Stimulated activated CD8-positive, alpha-beta memory T cell treated with anti-CD3 and anti-CD28 coated beads, Interleukin-12 subunit alpha, Interleukin-12 subunit beta, amount 100 ng/mL, for 24 hours (primary cell): ENCODE data around the gene DPP9.
"Not testable (repeated sequence)": the region's sequence is repeated elsewhere in the genome, so short reads cannot be mapped to it uniquely, and the experiment has no call there.

Source experiments
- DNase-seq: peaks from one replicate; pipeline ENCODE4 v3.0.0-alpha.2; 2020; ENCODE audit errors: extremely low read depth

The DPP9 gene

DNA sequence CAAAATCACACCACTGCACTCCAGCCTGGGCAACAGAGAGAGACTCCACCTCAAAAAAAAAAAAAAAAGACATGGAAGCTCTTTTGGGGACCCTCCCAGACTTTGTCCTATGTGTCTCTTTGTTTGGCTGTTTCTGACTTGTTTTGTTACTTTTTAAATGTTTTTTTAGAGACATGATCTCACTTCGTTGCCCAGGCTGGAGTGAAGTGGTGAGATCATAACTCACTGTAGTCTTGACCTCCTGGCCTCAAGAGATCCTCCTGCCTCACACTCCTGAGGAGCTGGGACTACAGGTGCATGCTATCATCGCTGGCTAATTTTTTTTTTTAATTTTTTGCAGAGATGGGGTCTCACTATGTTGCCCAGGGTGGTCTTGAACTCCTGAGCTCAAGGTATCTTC lies 16.4 kb upstream of the DPP9 start:
- DNase-seq, result no peak

DNA sequence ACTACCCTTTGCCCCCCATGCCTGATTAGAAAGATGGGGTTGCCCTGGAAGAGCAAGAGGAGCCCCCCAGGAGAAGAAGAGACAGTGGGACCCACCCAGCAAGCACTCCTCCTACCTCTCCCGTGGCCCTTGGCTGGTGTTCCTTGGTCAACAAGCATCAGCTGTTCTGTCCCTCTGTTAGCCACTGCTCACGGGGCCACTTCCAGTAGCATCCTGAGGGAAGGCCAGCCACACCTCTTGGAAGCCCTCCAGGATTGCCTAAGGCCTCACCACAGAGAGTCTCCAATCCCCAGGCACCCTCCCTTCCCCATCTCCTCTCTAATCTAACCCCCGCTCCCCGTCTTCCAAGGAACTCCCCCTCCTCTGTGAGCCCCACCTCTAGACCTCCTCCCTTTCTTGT lies 15.1 kb upstream of the DPP9 start:
- DNase-seq, result no peak

DNA sequence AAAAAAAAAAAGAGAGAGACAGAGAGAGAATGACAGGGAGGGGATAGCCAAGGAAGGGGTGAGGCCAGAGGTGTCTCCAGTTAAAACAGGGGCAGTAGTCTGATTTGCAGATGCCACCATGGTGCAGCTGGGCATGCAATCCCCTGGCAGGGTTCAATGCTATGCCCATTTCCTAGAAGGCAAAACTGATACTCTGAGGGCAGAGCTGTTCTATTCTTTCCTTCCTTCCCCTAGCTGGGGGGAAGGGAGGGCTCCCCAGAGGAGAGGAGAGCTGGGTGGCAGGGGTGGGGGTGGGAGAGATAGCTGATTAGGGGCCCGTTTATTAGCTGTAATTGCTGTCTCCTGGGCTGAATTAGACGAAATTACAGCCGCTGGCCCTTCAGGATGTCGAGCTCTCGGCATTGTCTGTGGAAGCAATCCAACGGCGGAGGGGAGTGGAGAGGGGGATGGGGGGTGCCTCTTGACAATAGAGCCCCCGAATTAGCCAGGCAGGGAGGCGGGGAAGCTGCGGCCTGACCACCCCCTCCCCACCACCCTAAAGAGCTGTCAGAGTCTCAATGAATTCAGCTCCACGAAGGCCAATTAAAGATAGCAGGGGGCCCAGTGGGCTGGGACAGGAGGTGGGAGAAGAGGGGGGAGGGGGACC lies 14.4 kb upstream of the DPP9 start:
- no peak for DNase-seq

DNA sequence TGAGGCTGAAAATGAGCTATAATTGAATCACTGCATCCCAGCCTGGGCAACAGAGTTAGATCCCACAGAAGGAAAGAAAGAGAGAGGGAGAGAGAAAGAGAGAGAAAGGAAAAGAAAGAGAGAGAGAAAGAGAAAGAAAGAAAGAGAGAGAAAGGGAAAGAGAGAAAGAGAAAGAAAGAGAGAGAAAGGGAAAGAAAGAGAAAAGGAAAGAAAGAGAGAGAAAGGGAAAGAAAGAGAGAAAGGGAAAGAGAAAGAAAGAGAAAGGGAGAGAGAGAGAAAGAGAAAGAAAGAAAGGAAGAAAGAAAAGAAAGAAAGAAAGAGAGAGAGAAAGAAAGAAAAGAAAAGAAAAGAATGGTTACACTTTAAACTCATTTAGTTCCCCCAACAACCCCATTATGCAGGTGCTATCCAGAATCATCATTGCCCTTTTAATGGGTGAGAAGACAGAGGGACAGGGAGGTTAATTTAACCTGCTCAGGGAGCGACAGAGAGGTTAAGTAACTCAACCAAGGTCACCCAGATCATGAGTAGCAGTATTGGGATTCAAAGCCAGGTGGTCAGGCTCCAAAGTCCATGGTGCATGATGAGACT lies 10.2 kb upstream of the DPP9 start:
- DNase-seq, result no peak

DNA sequence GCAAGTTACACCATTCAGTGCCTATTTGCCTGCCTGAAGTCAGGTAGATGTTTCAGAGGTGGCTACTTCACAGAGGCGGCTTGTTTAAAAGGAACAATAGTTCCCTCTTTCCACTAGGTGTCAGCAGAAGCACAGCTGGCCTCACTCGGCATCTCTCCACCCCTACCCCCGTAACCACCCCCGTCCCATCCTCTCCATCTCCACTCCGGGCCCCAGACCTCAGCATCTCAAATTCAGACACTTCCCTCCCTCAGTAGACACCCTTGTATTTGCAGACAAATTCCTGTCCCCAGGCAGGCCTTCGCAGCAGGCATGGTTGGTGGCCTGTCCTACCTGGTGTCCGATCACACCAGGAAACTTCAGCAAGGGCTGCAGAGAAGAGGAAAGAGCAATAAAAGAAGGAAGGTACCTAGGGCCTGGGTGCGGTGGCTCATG lies 9.1 kb upstream of the DPP9 start:
- DNase-seq, result no peak

DNA sequence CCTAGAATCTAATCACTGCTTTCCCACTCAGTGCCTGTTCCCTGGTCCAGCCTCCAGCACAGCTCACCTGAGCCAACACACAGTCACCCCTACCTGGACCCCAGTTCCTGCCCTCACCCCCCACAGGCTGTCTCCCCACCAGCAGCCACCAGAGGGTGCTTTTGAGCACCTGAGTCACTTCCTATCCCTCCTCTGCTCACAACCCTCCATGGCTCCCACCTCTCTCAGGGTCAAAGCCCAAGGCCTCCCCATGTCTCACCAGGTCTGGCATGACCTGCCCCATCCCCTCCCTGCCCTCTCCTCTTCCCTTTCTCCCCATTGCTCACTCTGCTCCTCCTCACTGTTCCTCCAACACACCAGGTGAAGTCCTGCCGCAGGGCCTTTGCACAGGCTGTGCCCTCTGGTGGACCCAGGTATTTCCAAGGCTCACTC lies 7.1 kb upstream of the DPP9 start:
- no peak for DNase-seq

DNA sequence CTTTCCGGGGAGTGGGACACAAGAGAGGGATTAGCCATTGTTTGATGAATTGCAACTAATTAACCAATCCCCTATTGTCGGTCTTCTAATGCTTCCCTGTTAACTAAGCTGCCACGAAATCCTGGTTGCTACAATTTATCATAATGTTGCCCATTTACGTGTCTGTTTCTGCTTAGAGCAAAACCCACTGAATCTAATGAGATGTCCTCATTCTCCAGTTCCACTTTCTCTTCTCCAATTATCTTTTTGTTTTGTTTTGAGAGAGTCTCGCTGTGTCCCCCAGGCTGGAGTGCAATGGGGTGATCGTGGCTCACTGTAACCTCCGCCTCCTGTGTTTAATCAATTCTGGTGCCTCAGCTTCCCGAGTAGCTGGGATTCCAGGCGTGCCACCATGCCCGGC lies 5.2 kb upstream of the DPP9 start:
- no peak for DNase-seq

DNA sequence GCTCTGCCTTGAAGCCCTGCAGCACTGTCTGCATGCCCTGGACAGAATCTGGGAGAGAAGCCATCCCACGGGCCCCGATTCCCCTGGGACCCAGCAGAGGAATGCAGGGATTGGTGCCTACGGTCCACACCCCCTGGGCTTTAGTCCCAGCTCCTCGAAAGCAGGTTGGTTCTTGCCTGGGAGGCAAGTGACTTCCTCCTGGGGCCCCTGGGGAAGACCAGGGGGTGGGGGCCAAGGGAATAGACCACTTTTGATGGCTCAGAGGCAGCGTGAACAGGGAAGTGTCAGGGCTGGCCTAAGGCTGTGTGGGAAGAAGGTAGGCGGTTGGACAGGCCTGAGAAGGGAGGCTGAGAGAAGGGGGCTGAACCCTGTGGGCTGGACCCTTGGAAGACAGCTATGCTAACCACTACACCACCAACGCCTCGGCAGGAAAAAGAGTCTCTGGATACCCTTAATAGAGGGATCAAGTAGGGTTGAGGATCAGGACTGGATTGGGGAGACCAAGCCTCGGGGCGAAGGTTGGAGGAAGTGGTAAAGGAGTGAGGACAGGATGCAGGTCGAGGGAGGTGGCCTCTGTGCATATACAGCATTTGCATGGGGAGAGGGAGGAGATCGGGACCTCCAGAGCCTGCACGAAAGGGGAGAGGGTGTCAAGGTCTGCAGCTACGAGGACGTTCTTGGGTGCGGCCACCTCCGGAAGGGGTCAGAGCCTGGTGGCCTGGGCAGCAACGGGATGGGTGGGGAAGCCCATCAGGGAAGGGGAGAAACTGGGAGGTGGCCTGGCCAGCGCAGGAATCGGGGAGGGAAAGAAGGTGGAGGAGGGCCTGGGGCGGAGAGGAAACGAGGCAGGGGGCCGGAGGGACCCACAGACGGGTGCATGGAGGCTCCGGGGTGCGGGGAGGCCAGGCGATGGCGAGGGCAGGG lies 709 bp downstream of the DPP9 start:
- DNase-seq, result no peak

DNA sequence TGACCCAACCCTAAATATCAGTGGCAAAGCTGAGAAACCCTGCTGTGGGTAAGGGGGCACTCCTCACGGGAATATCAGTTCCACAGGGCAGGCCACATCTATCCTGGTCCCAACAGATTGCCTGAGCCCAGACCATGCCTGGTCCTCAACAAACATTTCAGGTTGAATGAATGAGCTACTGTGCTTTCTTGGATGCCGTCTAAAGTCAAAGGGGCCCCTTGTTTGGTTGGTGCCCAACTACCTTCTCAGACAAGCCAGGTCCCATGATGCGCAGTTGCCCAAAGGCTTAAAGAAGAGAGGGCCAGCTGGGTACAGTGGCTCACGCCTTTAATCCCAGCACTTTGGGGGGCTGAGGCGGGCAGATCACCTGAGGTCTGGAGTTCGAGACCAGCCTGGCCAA lies 2.4 kb downstream of the DPP9 start:
- no peak for DNase-seq

DNA sequence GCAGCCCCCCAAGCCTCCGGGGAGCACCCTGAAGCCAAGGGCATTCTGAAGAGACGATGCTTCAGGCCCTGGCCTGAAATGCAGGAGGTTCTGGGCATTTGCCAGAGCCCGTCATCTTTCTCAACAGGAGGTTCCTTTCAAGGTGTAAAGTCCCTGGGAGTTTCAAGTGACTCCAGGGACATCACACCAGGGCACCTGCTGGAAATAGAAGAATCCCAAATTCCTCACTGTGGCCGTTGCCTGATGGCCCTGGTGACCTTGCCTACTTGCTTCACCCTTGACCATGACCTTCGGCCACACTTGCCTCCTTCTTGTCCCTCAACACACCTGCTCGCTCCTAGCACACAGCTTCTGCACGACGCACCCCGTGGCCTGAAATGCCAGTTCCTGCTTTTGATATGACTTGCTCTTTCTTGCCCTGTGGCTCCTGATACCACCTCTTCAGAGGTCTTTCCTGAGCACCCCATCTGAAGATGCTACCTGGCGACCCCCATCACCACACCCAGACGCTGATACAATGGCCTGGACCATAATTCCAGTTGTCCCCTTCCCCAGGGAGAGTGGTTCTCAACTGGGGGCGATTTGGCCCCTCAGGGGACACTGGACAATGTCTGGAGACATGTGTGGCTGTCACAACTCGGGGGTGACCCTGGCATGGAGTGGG lies 3.5 kb downstream of the DPP9 start:
- no peak for DNase-seq

DNA sequence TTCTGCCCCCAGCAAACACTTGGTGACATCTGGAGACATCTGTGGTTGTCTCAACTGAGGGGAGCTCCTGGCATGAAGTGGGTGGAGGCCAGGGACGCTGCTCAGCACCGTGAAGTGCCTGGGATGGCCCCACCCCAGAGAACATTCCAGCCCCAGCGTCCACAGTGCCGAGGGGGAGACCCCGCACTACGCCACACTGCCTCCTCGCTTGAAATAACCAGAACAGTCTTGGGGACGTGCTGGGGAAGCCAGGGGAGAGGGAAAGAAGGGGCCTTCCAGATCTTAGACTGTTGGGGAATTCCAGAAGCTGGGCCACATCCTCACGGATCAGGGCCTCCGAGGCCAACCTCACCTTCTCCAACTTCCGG lies 4.2 kb downstream of the DPP9 start:
- DNase-seq, result no peak

DNA sequence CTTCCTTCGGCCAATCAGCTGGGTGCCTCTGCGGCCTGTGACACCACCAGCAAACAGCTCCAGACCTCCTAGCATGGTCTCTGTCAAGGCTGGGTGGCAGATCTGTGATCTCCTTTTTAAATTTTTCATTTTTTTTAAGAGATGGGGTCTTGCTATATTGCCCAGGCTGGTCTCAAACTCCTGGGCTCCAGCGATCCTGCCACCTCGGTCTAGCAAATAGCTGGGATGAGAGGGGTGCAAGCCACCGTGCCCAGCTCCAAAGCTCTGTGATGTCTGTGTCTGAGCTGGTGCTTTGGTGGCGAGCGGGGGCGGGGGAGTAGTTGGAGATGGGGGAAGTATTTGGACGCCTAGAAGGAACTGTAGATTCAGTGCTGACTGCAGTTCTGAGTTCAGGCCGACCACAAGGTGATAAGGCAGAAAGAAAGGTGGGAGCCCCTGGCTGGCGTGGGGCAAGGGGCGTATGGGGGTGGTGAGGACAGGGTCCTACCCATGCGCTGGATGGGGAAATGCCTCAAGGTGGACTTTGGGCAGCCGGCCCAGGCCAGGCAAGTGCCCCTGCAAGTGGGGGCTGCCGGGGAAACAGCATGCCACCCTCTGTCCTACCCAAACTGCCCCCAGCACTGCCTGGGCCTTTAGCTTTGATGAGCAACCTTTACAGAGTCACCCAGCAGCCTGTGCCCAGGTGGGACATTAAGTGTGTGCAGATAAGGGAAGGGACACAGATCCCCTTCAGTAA lies 5.5 kb downstream of the DPP9 start:
- no peak for DNase-seq

DNA sequence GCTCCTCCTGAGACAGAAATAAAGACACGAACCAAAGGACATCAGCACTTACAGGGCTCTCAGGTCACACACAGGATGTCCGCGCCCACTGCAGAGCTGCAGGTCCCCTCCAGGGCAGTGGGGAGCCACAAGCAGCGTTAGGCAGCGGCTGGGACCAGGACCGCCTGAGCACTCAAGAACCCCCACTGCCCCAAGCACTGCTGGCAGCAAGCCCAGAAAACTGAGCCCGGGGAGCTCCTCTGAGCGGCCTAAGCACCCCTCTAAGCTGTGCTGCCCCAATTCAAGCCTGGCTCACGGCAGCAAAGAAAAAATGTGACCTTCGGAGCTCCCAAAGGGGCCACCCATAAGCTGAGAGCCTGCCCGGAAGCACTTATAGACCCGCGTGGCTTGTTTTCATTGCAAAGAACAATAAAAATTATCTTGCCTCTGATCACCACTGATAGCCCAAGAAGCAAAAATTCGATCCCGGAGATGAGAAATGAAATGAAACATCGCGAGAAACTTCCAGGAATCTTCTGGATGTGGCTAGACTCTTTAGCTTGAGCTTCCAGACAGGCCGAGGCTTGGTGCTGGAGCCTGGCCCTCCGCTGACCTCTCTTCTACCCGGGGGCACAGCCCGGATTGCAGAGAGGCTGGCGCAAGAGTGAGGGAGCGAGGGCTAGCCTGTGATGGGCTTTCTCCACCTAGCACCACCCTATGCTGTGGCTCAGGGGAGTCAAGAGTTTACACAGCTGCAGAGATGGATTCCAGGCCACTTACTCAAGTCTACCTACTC lies 6.3 kb downstream of the DPP9 start:
- DNase-seq, result no peak

DNA sequence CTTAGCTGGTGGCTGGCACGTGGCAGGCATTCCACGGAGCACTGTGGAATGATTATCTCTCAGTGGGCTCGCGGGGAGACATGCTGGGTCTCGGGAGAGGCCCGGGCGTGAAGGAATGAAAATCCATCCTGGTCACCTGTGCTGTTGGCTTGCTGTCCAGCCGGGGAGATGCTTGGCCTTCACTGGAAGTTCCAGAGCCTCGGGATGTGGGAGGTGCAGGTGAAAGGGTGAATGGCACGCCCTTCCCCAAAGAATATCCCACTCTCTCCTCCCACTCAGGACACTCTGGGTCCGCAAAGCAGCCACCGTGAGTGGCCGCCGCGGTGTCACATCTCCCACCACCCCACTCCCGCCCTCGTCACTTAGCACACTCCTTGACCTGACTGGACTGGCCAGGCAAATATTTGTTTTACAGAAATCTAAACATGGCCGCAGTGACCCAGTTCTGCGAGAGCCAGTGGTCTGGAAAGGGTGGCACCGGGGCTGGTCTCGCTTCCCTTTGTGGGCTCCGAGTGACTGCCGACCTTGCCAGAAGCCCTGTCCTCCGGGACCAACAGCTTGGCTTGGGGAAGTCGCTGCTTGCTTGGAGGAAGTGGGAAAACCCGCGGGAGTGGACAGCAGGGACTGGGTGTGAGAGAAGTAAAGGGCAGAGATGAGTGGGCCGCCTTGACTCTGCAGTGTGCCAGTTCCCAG lies 8.0 kb downstream of the DPP9 start:
- no peak for DNase-seq

DNA sequence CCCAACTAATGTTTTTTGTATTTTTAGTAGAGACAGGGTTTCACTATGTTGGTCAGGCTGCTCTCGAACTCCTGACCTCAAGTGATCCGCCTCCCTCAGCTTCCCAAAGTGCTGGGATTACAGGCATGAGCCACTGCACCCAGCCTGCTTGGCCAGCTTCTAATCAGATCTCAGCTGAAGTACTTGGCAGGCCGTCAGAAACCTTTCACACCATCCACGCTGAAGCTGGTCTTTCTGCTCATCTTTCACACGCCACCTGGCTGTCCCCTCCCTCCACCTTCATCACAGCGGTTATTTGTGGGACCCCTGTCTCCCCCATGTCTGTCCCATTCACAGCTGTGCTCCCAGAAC lies 8.5 kb downstream of the DPP9 start:
- not testable (repeated sequence) for DNase-seq

DNA sequence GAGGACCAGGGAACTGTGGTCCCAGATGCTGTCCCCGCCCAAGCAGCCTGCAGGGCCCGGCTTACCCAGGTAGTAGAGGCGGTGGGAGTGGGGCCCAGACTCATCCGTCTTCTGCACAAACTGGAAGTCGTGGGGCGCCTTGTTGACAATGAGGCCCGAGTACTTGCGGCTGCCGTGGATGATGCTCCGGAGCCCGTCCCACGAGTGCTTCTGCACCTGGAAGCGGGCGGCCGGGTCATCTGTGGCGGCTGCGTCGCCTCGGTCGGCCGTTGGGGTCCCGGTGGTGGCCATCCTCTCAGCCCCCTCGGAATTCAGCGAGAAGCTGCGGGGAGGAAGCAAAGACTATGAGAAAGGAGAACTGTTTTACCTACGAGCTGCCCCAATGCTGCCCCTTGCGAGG lies 9.6 kb downstream of the DPP9 start:
- DNase-seq, result no peak

DNA sequence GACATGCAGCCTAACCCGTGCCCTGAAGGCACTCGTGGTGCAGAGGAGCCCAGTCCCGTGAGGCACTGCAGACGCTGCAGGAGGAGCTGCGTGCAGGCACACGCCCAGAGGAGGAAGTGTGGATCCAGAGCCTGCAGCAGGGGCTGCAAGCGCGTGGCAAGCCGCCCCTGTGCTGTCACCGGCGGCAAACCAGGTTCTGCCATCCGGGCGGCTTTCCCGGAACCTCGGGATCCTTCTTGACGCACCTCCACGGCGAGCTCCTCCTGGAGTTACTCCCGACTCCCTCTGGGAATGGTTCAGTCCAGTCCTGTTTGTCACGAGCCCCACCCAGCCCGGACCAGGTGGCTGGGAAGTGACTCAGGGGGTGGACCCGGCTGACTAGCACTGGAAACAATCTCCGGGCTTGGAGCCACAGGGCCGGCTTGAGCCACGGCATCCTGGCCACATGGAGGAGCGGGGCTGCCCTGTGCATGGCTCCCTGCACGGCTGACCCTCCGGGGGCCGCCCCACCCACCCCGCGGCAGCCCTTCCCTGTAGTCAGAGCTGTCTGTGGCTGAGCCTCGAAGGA lies 10.2 kb downstream of the DPP9 start:
- DNase-seq, result no peak

DNA sequence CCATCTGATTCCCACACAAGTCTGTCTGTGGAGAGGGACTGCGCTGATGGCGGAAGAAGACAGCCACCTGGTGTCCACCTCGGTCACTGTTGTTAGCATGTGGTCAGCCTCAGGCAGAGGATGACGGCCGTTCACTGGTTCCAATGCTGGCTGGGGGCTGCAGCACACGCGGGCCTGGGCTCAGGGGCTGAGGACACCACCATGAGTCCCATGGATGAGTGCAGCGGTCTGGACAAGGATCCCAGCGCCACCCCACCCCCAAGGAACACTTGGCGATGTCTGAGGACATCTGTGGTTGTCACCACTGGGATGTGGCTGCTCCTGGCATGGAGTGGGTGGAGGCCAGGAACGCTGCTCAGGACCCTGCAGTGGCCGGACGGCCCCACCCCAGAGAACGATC lies 10.9 kb downstream of the DPP9 start:
- DNase-seq, result no peak

DNA sequence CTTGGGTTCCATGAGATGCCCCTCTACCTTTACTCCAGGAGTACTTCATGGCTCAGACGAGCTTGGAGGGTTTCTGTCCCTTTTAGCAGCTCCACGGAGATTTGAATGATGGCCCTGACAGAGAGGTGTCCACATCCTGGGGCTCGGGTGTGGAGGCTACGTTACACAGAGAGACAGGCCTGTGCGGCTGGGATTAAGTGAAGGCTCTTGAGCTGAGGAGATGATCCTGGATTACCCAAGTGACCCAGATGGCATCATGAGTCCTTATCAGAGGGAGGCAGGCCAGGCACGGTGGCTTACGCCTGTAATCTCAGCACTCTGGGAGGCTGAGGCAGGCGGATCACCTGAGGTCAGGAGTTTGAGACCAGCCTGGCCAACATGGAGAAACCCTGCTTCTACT lies 12.4 kb downstream of the DPP9 start:
- no peak for DNase-seq

DNA sequence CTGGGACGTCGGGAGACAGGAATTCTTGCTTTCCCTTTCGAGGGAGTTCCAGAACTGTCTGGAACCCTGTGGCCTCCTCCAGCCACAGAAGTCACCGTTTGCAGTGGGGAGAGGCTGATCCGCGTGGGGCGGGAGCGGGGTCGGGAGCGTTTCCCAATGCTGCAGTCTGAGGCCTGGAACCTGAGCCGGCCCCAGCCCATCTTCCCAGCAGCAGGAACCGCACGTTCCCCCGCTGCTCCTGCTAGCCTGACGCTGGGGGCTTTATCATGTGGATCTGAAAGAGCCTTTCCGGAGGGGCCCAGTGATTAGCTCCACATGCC lies 13.4 kb downstream of the DPP9 start:
- DNase-seq, result no peak
